ENCODE measurements around the gene COLEC12.
A peak's percentile ranks its signal among the peaks of the same experiment; 100 is the strongest.

Gene COLEC12

GRCh38 chr18:275486-275885, 225.0 kb downstream of the COLEC12 start:
- no peaks in the 10 kb centered on the region for H3K79me2 ChIP-seq (ENCODE audit: control insufficient read depth, insufficient read depth, low read length, unreplicated experiment)
- H3K4me1 ChIP-seq (ENCODE audit: control insufficient read depth, insufficient read depth, low read length, unreplicated experiment) = no peaks in the 10 kb centered on the region

DNA sequence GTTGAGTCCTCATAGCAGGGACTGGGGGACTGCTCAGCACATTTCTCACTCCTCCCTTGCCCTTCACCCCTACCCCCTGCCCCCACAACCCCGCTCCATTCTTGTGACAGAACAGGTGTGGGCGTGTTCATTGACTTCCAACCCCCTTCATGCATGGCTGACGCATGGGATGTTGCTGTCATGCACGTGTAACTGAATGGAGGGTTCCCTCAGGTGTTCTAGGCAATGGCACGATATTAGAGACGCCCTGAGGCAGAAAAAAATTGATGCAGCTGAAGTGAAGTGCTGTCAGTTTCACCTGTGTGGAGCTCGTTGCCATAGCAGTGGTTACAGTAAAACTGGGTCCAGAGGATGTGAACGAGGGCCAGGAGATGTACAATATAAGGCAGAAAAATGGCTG, 226.2 kb downstream of the COLEC12 start:
- Histone ChIP-seq H3K79me2 (ENCODE audit: control insufficient read depth, insufficient read depth, low read length, unreplicated experiment) (no peaks in the 10 kb centered on the region), H3K4me1 (ENCODE audit: control insufficient read depth, insufficient read depth, low read length, unreplicated experiment) (peaks cover 3% of the 10 kb centered on the region), H3K27ac (ENCODE audit: low read depth, low read length) (no peak overlapping the region), H3K27me3 (ENCODE audit: insufficient read depth, low read length) (no peaks in the 10 kb centered on the region), H2AFZ (ENCODE audit: low read length, unreplicated experiment) (no peak overlapping the region), H3K36me3 (ENCODE audit: insufficient read depth, low read length) (no peaks in the 10 kb centered on the region), H3K4me3 (ENCODE audit: low read depth, low read length) (no peak overlapping the region)

More at GRCh38 chr18:275486-275885, 225.0 kb downstream of the COLEC12 start:
- H3K27me3 ChIP-seq (ENCODE audit: insufficient read depth, low read length) = no peaks in the 10 kb centered on the region
- no peak overlapping the region for H3K4me3 ChIP-seq (ENCODE audit: low read depth, low read length)
- no peaks in the 10 kb centered on the region for H3K36me3 ChIP-seq (ENCODE audit: insufficient read depth, low read length)
- no peak overlapping the region for H2AFZ ChIP-seq (ENCODE audit: low read length, unreplicated experiment)
- H3K27ac ChIP-seq (ENCODE audit: low read depth, low read length) = no peak overlapping the region

DNA sequence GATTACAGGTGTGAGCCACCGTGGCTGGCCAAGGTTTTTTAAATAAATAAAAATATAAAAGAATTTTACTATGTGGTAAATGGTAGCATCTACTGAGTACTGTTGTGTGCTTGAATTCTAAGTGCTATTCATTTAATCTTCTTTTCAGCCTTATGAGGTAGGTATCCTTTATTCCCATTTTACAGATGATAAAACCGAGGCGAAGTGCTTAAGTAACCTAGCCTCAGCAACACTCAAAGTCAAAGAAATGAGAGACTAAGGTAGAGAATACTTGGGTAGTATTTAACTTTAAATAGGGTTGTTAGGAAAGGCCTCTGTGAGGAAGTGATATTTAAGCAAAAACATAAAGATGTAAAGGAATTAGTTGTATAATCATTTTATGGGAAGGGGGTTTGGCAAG, 227.0 kb downstream of the COLEC12 start:
- Histone ChIP-seq H2AFZ (ENCODE audit: low read length, unreplicated experiment) (no peak overlapping the region), H3K36me3 (ENCODE audit: insufficient read depth, low read length) (no peaks in the 10 kb centered on the region), H3K4me3 (ENCODE audit: low read depth, low read length) (no peak overlapping the region), H3K27ac (ENCODE audit: low read depth, low read length) (no peak overlapping the region), H3K79me2 (ENCODE audit: control insufficient read depth, insufficient read depth, low read length, unreplicated experiment) (peaks cover 3% of the 10 kb centered on the region), H3K4me1 (ENCODE audit: control insufficient read depth, insufficient read depth, low read length, unreplicated experiment) (peaks cover 8% of the 10 kb centered on the region), H3K27me3 (ENCODE audit: insufficient read depth, low read length) (no peaks in the 10 kb centered on the region)

GRCh38 chr18:272650-273049, 227.9 kb downstream of the COLEC12 start:
- Histone ChIP-seq H3K4me3 (ENCODE audit: low read depth, low read length) (no peak overlapping the region), H3K36me3 (ENCODE audit: insufficient read depth, low read length) (no peaks in the 10 kb centered on the region), H3K27ac (ENCODE audit: low read depth, low read length) (no peak overlapping the region), H2AFZ (ENCODE audit: low read length, unreplicated experiment) (no peak overlapping the region), H3K79me2 (ENCODE audit: control insufficient read depth, insufficient read depth, low read length, unreplicated experiment) (peaks cover 3% of the 10 kb centered on the region), H3K27me3 (ENCODE audit: insufficient read depth, low read length) (no peaks in the 10 kb centered on the region), H3K4me1 (ENCODE audit: control insufficient read depth, insufficient read depth, low read length, unreplicated experiment) (peaks cover 8% of the 10 kb centered on the region)

DNA sequence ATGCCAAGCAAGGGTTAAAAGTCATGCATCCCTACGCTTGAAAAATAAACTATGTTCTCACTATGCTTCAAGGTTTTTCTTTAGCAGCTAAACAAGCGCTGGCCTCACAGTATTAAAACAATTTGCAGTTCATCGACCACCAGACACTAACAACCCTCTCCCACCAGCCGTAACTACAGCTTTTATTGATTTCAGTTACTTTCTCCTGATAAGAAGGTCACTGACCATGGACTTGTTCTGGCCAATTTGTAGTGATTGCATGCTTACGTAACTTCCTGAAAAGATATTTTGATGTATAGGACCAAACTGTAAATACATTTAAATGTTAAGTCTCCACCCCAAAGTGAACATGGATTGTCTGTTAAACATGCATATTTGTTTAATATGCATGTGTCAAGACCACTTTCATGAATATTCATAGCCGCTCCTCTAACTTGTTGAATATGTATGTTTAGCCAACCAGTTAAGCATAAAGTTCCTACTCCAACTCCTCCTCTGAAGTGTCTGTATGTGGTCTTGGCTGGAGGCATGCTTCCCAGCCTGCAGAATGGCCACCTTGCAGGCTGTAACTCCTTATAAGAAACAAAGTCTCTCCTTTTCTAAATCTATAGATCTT, 230.9 kb downstream of the COLEC12 start:
- H3K36me3 ChIP-seq (ENCODE audit: insufficient read depth, low read length) = no peaks in the 10 kb centered on the region
- no peak overlapping the region for H2AFZ ChIP-seq (ENCODE audit: low read length, unreplicated experiment)
- H3K27ac ChIP-seq (ENCODE audit: low read depth, low read length) = no peak overlapping the region
- H3K4me1 ChIP-seq (ENCODE audit: control insufficient read depth, insufficient read depth, low read length, unreplicated experiment) = peaks cover 8% of the 10 kb centered on the region
- H3K4me3 ChIP-seq (ENCODE audit: low read depth, low read length) = no peak overlapping the region
- H3K27me3 ChIP-seq (ENCODE audit: insufficient read depth, low read length) = no peaks in the 10 kb centered on the region
- peaks cover 26% of the 10 kb centered on the region for H3K79me2 ChIP-seq (ENCODE audit: control insufficient read depth, insufficient read depth, low read length, unreplicated experiment)

GRCh38 chr18:267688-268552, 232.6 kb downstream of the COLEC12 start, which contains the start of gene THOC1:
TSS of gene THOC1 (minus strand) at chr18:268047. CDS start at chr18:268019, 28 bp downstream.
- H3K27ac ChIP-seq (ENCODE audit: low read depth, low read length) = peak within 1 kb of the TSS; percentile 78
- H3K4me1 ChIP-seq (ENCODE audit: control insufficient read depth, insufficient read depth, low read length, unreplicated experiment) = peaks cover 8% of the 10 kb centered on the region
- H2AFZ ChIP-seq (ENCODE audit: low read length, unreplicated experiment) = peak within 1 kb of the TSS; percentile 80
- H3K79me2 ChIP-seq (ENCODE audit: control insufficient read depth, insufficient read depth, low read length, unreplicated experiment) = peaks cover 26% of the 10 kb centered on the region
- H3K27me3 ChIP-seq (ENCODE audit: insufficient read depth, low read length) = no peaks in the 10 kb centered on the region
- peaks cover 8% of the 10 kb centered on the region for H3K36me3 ChIP-seq (ENCODE audit: insufficient read depth, low read length)
- peak within 1 kb of the TSS; percentile 84 for H3K4me3 ChIP-seq (ENCODE audit: low read depth, low read length)

DNA sequence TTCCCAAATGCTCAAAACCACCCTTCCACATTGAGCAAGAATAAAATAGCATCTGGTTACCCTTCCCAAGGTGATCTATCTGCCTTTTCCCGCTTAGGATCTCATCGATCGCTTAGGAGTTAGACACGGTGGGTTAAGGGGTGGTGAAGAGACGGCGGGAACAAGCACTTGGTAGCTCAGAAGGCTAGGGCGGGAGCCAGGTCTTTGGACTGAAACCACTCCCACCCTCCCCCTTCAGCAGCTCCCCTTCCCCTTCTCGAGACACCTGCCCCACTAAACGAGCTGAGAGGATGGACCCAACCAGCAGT, 233.2 kb downstream of the COLEC12 start:
- Histone ChIP-seq H3K27ac (ENCODE audit: low read depth, low read length) (peak overlapping the region; percentile 78; the same call in 1 of the 2 replicates), H3K36me3 (ENCODE audit: insufficient read depth, low read length) (peaks cover 11% of the 10 kb centered on the region), H3K27me3 (ENCODE audit: insufficient read depth, low read length) (no peaks in the 10 kb centered on the region), H2AFZ (ENCODE audit: low read length, unreplicated experiment) (peak overlapping the region; percentile 80), H3K79me2 (ENCODE audit: control insufficient read depth, insufficient read depth, low read length, unreplicated experiment) (peaks cover 26% of the 10 kb centered on the region), H3K4me1 (ENCODE audit: control insufficient read depth, insufficient read depth, low read length, unreplicated experiment) (peaks cover 8% of the 10 kb centered on the region), H3K4me3 (ENCODE audit: low read depth, low read length) (peak overlapping the region; percentile 84)

All from ACC112 (cell line).